GDM1 (cell line): ENCODE data around the gene FAM240A.
"Not testable (repeated sequence)": the region's sequence is repeated elsewhere in the genome, so short reads cannot be mapped to it uniquely, and the experiment has no call there.

Source experiments
- DNase-seq: peaks from one replicate; lab custom pipeline; 2025; lab: John Stamatoyannopoulos, UW

The FAM240A gene

DNA sequence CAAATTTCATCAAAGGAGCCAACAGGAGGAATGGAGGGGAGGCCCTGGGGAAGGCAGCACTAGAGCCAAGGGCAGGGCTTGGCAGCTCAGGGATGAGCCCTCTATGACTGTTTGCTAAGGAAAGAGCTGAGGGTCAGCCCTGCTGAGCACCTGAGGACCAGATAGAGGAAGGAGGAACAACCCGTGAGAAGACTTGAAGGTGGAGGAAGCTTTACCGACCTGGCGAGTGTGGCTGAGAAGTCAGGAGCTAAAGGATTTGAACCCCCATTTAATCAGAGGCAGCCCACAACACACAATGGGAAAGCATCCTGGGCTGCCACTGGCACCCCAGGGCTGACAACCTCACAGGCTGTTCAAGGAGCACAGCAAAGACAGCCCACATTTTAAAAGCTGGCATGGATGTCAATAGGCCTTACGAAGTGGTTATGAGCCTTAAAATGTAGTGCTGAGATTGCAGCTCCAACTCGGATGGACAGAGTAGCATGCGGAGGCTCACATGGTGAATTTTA, 25.5 kb upstream of the FAM240A start:
- DNase-seq = no peak

DNA sequence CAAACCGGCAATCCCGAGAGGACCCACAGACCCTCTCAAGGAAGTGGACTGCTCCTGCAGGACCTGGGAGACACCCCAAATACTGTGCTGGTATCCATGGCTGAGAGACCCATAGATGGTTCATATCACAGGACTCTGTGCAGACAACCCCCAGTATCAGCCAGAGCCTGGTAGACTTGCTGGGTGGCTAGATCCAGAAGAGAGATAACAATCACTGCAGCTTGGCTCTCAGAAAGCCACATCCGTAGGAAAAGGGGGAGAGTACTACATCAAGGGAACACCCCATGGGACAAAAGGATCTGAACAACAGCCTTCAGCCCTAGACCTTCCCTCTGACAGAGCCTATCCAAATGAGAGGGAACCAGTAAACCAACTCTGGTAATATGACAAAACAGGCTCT, 25.1 kb upstream of the FAM240A start:
- not testable (repeated sequence) for DNase-seq

DNA sequence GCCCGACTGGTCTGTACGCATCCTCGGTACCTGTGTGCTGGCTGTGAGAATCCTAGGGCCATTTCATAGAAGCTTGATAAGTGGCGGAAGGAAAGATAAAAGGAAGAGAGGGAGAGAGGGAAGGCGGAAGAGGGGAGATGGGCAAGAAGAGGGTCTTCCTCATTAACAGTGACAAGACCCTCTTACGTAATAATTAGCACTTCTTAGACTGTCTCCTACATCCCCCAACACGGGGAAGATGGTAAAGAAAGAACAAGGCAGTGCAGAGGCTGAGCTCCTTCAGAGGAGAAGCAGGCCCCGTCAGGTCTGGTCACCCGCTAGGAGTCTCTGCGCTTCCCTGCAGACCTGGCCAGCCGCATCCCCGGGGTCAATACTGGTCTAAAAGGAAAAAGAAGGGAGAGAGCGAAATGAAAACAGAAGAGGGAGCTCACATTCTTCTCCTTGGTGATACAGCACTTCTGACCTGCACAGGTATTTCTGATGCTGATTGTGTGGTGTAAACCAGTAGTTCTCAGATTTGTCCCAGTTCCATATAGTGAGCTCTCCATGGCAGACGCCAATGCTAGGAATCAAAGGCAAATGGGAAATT, 19.0 kb upstream of the FAM240A start:
- no peak for DNase-seq

DNA sequence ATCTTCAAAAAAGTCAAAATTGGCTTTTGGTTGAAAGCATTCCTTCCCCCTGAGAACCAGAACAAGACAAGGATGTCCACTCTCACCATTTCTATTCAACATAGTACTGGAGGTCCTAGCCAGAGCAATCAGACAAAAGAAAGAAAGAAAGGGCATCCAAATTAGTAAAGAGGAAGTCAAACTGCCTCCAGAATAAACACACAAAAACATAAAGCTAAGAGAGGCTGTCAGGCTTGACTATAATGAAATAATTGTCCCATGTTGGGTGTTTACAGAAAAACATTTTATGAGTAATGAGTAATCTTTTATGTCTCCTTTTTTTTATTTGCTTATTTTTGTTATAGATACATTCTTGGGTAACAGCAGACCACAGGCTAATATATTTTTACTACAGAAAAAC, 18.3 kb upstream of the FAM240A start:
- DNase-seq = no peak

DNA sequence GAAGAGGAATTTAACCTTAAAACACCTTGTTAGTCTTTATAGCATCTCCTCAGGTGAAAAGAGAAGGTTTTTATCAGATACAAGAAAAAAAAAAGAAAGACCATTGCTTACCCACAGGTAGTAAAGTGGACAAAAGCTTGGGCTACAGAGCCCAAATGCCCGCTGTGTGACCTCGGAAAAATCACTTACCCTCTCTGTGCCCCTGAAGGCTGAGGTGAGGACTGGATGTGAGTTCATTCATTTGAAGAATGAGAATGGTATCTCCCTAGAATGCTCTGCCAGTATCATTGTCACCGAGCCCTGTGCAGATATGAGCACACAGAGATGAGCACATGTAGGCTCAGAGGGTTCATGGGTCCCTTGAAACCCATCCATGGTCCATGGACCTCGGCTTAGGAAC, 17.6 kb upstream of the FAM240A start:
- DNase-seq = no peak

DNA sequence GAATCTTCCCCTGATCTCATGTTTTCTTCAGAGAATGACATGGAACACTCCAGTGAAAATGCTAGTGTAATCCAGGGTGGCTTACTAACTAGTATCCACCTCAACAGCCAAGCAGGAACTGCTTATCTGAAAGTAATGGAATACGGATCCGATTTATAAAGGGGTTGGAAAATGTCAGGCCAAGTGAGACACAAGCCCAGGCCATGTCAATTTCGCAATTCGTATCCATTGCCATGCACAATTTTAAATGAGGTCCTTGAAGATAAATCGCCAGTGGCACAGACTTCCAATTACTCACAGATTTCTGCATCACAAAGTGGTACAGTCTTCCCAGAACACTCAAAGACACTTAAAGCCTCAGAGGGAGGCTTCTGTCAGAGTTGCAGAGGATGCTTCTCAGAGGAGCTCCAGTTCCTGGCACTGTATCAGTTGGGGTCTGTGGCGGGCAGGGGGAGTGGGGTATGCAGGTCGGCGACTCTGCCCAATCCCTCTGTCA, 16.5 kb upstream of the FAM240A start:
- no peak for DNase-seq

DNA sequence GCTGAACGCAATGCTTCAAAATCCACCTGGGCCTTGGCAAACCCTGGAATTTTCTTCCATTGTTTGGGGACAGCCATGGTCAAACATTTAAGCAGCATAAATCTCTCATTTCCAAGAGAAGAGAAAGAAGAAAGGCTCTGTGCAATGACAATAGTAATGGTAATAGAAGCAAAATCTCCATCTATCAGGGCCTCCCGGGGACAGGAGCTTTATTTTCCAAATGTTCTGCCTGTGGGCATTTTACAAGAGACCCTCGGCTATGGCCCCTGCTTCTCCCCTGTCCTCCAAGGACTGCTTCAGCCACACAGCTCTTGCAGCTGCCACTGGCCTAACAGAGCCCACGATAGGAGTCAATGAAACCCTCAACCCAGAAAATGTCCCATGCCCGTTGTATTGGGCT, 12.7 kb upstream of the FAM240A start:
- no peak for DNase-seq

DNA sequence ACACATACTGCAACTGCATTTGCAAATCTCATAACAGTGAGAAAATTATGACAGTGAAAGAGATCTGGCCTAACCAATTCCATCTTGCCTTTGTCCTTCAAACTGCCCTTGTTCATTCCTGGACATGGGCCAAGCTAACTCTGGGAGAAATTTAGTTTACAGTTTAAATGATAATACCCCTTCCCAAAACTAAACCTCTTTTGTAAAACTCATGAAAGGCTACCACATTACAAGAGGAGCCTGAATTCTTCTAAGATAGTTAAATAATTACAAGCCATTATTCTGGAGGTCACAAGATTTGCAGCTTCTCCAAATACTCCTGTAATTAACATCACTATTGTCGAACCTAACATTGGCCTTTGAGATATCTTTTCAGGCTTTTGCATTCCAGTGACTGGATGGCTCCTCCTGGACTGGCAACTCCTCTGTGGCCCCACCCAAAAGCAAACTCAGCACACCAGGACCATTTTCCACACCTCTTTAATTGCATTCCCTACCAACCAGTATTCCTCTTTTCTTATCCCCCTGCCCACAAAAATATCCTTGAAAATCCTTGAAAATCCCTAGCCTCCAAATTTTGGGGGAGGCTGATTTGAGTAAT, 8.8 kb upstream of the FAM240A start:
- DNase-seq = no peak

DNA sequence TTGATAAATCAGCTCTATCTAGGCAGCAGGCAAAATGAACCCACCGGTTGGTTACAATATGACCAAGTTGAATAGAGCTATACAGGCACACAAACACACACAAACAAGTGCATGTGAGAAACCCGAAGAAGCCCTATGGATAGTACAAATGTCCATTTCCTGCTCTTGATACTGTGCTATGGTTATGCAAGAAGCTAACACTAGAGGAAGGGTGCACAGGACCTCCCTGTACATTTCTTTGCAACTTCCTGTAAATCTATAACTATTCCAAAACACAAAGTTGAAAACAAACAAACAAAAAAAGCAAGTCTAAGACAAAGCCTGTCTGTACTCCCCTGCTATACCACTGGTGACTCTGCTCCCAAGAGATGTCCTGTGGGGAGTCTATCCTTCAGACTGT, 8.2 kb upstream of the FAM240A start:
- DNase-seq = no peak

DNA sequence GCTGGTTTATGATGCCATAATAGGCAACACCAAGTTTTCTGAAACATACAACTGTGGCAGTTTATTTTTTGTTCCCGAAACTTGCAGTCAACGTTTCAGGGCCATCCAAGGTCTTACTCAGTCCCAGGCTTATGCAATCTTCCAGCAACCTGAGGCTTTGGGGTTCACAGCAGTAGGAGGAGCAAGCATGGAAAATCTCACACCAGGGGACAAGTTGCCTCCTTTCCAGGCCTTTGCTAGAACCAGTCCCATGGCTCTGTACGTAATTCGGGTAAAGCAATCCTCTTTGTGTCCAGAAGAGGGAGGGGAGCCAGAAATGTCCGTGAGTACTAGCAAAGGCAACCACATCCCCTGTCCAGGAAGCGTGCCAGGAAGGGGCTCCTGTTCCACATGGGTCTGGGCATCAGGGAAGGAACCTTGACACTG, 4.7 kb upstream of the FAM240A start:
- no peak for DNase-seq

DNA sequence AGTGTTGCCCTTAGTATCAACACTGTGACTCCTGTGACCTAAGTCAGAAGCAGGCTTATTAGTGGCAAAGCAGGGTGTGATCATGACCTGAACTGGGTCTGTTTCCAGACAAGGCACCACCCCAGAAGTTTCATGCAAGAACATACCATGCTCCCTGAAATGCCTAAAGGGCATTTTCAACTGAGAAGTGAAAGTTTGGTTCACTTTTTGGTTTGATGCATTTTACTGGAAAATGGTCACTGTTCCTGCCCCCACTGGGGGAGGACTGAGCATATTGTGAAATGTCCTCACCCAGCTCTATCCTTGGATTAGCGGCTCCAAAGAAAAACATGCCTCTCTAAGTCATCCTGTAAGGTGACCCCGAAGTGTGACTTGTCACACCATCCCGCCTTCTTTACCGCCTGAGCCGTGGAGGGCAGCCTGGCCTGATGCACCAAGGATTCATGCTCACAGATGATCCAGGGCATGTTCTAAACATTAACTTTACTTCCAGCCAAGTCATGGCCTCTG, 3.1 kb upstream of the FAM240A start:
- no peak for DNase-seq

DNA sequence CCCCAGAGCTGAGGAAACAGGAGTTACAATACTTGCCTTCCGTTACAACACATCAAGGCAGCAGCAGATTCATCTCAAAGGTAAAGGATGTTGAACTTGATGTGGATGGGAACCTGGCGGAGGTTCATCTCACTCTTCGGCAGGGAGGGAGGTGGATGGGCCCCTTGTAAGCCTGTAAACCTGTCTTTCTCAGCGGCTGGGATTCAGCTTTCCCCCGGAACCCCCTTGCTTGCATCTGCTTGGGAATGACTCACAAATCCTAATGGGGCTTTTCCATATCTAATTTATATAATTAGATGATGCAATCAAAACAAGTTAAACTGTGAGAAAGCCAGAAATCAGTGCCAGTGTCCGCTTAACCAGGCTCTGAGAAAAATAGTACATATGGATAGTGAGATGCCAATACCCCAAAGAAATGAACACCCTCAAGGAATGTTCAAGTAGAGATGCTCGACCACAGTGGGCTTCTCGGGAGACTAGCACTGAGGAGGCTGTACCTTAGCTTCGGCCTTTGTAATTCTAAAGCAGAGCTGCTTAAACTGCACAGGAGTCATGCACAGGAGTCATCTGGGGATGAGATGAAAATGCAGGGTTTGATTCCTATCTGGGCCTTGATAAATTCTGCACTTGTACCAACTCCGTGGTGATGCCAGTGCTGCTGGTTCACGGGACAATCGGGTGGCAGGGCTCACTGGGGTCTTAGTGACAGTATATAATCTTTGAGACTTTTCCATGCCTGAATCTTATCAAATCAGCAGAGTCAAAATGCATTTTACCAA, 2.2 kb upstream of the FAM240A start:
- DNase-seq = no peak

DNA sequence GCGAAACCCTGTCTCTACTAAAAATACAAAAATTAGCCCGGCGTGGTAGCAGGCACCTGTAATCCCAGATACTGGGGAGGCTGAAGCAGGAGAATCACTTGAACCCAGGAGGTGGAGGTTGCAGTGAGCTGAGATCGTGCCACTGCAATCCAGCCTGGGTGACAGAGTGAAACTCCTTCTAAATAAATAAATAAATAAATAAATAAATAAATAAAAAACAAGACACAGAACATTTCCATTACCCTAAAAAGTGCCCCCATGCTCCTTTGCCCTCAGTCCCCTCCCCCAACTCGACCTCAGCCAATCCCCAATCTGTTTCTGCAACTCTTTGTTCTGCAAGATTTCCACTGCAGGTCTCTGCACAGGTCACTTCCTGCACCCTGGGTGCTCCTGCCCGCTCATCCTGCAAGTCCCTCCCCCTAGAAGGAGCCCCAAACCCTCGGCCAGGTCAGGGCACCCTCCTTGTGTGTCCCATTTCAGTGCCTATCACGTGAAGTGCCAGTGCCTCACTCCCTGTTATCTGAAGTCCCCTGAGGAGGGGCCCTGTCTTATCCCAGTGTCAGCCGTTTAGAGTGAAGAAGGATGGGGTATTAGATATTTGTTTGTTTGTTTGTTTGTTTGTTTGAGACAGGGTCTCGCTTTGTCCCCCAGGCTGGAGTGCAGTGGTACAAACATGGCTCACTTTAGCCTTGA, 1.1 kb downstream of the FAM240A start:
- no peak for DNase-seq

DNA sequence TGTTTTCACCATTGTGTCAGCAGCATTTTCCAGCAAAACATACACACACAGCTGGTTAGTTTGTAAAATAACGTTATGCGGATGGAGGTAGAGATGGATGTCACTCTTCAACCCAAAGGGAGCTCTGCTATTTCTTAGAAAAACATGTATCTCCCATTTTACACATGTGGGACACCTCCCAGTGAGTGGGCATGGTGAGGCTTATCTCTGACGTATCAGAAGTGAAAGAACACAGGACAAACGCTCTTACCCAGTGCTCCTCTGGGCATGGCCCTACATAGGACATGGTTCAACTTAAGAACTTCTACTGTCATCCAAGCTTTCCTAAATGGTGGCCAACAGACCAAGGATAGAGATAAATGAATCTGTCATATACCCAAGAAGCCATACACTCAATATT, 2.1 kb downstream of the FAM240A start:
- no peak for DNase-seq

DNA sequence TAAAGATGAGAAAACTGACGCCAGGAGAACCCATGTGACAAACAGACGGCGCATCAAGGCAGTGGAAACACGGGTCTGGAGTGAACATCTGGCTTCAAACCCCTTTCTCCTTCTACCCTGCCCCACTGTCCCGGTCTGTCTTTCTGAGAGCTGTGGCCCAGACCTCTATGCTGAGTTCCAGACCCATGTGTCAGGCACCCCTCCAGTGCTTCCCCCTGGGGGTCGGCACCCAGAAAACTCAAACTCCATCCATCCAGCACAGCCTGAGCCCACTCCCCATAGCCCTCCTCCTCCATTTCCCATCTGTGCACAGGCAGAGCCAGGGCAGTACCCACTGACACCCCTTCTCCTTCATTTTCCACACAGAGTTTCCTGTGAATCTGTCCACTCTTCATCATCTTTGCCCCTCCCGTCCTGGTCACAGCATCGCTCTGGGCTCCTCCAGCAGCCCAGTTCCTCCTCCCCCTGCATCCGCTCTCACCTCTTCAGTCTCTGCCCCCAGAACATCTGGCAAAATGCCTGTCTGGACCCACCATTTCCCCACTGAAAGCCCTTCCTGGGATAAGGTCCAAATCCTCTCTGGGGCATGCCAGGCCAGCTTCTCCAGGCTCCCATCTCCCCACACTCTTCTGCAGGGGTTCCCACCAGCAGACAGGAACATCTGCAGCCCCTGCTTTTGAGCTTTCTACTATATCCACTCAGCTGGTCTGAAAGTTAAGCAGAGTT, 2.9 kb downstream of the FAM240A start:
- DNase-seq = no peak

DNA sequence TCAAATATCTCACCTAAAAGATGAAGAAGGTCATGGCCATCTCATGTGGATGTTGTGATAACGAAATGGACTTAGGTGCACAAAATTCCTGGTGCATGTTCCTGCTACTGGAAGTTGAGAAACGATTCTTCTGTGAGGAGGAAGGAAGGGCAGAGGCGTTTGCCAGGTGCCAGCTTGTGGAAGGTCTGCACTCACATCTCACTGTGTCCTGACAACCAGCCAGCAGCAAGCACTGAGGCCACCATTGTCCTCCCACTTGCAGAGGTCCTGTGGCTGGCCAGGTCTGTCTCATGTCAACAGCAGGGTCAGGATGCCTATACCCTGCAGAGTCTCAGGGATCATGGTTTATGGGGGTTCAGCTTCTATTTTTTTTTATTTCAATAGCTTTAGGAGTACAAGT, 3.7 kb downstream of the FAM240A start:
- no peak for DNase-seq

DNA sequence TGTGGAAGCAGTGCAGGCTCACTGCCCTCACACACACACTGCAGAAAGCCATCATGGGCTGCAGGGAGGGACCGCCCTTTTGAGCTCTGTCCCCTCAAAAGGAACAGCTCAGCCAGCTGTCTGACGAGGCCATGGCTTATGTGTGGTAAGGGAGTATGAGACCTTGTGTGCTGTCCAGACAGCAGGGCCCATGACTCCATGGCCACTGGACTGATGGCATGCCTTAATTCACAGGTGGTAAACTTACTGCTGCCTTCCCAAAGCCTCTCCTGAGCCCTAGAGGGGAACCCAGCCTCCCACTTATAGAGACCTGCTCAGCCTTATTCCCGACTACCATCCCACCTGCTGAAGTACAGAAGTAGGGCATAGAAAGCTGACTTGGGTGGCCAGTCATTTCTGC, 5.6 kb downstream of the FAM240A start:
- DNase-seq = no peak

DNA sequence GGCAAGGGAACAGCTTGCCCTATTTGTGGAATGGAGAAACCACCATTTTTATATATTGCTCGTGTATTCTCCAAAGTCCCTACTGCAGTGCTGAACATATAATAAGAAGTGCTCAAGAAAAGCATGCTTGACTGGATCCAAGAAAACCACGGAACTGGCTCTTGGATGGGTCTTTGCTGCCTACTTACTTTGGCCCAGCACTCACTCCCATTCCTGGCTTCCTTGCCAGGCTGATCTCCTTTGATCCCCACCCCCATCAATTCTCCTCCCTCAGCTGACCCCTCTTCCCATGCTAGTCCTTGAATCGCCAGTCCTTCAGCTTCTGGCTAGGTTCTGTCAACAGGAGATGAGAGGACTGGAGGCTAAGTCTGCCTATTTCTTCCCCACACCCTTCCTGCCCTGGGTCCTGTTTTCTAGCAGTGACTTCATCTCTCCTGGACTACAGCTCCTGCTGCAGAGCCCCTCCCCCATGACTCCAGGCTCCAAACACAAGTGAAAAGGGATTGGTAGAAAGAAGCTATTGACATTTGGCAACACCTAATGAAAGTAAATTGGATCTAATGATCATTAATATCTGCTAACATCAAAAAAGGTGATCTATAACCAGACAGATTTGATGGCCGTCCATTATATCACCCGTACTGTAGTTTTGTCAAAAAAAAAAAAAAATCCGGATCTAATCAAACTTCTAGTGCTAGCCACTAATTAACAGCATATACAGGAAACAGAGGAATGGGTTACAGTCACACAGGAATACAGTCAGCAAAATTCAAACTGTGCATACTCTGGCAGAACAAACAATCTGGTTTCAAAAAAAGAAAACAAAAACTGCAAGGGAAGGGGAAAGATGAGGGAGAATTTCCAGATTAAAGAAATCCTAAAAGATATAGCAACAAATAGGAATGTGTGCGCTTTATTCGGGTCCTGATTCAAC, 7.8 kb downstream of the FAM240A start:
- no peak for DNase-seq

DNA sequence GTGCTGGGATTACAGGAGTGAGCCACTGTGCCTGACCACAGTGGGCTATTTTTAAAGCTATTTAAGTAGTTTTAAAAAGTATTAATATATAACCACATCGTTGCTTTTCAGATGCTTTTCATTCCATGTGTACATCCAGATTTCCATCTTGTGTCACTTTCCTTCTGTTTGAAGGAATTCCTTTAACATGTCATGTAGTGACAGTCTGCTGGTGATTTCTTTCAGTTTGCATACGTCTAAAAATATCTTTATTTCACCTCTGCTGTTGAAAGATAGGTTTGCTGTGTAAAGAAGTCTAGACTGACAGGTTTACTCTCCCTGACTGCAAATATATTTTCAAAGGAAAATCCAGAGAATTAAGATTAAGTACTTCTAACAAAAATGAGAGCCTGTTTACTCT, 12.2 kb downstream of the FAM240A start:
- no peak for DNase-seq

DNA sequence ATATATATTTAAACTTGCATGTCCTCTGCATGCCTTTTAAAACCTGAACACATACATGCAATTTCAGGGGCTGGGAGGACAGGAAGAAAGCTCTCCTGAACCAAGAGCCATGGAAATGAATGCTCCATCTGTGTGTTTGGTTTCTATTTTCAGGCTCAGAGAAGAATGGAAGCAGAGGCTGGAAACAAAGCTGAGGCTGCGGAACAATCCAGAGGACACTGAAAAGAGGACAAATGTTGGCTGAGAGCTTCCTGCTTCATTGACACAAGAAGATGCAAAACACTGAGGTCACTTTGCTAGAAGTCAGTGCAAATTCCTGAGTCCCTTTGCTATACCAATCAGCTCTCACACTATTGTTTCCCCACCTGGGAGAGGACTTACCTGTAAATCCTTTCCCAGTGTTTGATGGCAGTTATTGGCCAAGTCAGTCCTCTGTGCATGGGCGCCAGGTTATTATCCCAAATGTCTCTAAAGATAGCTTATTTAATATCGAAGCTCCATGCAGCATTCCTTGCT, 12.7 kb downstream of the FAM240A start:
- no peak for DNase-seq
